GM12874 (cell line): ENCODE data around the gene PIGB.

Experiments
- TF ChIP-seq, protein P1 (sequence below): IDR thresholded peaks from 2 replicates; pipeline ENCODE4 v1.5.1; 2011; ENCODE audit warnings: low read depth, mild to moderate bottlenecking, control low read depth, low read length, moderate library complexity; ENCODE audit not compliant: insufficient read depth

The PIGB gene

GRCh38 chr15:55318588-55319494 lies at the start of gene PIGB, which contains the start of gene PIGBOS1:
Gene PIGB (plus strand): TSS chr15:55319222. CDS start chr15:55319251, 29 bp downstream.
Gene PIGBOS1 (minus strand): TSS chr15:55319123. CDS start chr15:55317792, 1,331 bp downstream.
- TF ChIP-seq, protein P1, sequence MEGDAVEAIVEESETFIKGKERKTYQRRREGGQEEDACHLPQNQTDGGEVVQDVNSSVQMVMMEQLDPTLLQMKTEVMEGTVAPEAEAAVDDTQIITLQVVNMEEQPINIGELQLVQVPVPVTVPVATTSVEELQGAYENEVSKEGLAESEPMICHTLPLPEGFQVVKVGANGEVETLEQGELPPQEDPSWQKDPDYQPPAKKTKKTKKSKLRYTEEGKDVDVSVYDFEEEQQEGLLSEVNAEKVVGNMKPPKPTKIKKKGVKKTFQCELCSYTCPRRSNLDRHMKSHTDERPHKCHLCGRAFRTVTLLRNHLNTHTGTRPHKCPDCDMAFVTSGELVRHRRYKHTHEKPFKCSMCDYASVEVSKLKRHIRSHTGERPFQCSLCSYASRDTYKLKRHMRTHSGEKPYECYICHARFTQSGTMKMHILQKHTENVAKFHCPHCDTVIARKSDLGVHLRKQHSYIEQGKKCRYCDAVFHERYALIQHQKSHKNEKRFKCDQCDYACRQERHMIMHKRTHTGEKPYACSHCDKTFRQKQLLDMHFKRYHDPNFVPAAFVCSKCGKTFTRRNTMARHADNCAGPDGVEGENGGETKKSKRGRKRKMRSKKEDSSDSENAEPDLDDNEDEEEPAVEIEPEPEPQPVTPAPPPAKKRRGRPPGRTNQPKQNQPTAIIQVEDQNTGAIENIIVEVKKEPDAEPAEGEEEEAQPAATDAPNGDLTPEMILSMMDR: no peak

DNA sequence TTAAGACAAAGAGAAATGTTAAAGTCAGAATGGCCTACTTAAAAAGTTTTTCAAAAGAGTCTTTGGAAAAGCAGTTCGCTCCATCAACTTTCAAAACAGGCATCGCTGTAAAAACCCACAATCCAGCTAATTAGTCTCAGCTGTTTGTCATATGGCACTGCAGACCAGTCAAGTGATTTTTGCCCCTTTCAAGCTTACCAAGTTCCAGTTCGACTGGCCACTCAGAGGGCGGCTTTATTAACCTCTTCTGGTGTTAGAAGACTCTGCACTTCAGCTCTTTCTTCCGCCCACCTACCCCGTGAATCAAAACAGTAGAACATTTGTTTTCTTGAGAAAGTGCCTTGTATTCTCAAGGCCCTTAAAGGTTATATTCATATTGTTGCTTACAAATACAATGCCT lies 48.7 kb upstream of the PIGB start:
- TF ChIP-seq, protein P1: no peak

- TF ChIP-seq, protein P1: no peak
These were observed 42.7 kb upstream of the PIGB start for GRCh38 chr15:55276324-55276723.

- TF ChIP-seq, protein P1: no peak
These were observed 41.9 kb upstream of the PIGB start for GRCh38 chr15:55277116-55277564.

DNA sequence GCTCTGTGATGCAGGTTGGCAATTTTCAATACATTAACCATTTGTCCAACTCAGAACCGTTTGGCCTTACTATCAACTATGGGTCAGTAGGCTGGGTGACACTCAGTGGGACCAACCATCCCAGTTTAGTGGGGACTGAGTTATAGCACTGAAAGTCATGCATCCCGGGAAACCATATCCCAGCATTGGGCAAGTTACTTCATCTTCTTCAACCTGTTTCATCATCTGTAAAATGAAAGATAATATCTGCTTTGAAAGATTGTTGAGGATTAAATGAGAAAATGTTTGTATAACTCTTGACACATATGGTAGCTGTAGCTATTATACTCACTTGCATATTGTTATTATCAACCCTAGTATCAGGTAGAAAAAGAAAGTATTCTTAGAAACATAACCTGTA lies 41.3 kb upstream of the PIGB start:
- TF ChIP-seq, protein P1: no peak

- TF ChIP-seq, protein P1: no peak
These were observed 39.8 kb upstream of the PIGB start for GRCh38 chr15:55279100-55279745.

GRCh38 chr15:55279746-55280351 lies 39.2 kb upstream of the PIGB start:
- TF ChIP-seq, protein P1: no peak
